ENCODE measurements around the gene AKAP6. TPM values are rescaled to one million over a fixed set of nuclear protein-coding genes. Genes with fewer than 3 reads are reported as not detected.
"Not testable (repeated sequence)": the region's sequence is repeated elsewhere in the genome, so short reads cannot be mapped to it uniquely, and the experiment has no call there.

AKAP6 gene
- total RNA-seq, 4 donors from 2014 or later = 2.0 to 11.0 (median 4.2) TPM

DNA sequence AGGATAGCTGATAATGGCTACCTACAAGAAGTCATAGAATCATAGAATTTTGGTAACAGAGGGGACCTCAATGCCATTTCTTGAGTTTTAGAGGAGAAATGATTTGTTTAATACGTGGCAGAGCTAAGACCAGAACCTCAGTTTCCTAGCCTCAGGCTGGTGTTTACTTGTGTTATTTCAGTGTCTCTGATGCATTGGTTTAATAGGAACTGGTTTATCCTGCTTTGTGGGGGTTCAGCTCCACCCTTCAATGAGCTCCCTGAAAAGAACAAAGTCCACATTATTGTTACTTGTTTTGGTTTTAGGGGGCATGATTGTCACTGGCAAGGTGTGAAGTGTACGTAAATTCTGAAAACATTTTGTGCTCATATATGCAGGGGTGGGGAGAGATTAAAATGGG is 55.4 kb downstream of the AKAP6 start:
- no peaks in the 10 kb centered on the region for H3K36me3 ChIP-seq
- no peaks in the 10 kb centered on the region for H3K27me3 ChIP-seq
- peaks cover 14% of the 10 kb centered on the region for H3K4me1 ChIP-seq
- TF ChIP-seq POLR2AphosphoS5 (IDR thresholded peaks at IDR 0.05) = no peak
- no peak for TF ChIP-seq CTCF (IDR thresholded peaks at IDR 0.05)
- TF ChIP-seq POLR2A (IDR thresholded peaks at IDR 0.05) = no peak
- TF ChIP-seq EP300 (IDR thresholded peaks at IDR 0.05) = no peak
- H3K9me3 ChIP-seq = no peaks in the 10 kb centered on the region
- no peak overlapping the region for H3K27ac ChIP-seq
- WGBS = 82% methylated on average over 2 of the region's 2 CpGs
- no peak overlapping the region for H3K4me3 ChIP-seq
- DNase-seq (ENCODE audit: low spot score in 2 of 2) = no peak

- not testable (repeated sequence) for H3K36me3 ChIP-seq; H3K4me3 ChIP-seq; DNase-seq (ENCODE audit: low spot score in 2 of 2); H3K27ac ChIP-seq; H3K27me3 ChIP-seq; H3K9me3 ChIP-seq
- peaks cover 14% of the 10 kb centered on the region for H3K4me1 ChIP-seq
- 90% methylated on average over 2 of the region's 2 CpGs for WGBS
These were observed 58.2 kb downstream of the AKAP6 start for GRCh38 chr14:32387295-32387694.

DNA sequence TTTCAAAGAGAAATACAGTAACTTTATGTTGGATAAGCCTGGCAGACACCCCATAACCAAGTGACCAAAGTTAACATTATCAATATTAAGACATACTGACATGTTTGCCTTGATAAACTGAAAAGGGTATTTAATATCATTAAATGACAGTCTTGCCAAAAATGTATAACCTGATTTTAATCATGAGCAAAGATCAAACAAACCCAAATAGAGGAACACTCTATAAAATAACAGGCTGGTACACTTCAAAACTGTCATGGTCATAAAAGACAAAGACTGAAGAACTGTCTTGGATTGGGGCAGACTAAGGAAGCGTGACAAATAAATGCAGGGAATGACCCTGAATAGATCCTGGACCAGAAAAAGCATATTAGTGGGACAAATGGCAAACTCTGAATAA is 64.0 kb downstream of the AKAP6 start:
- no peak for TF ChIP-seq EP300 (IDR thresholded peaks at IDR 0.05)
- TF ChIP-seq POLR2A (IDR thresholded peaks at IDR 0.05) = no peak
- no peak for TF ChIP-seq POLR2AphosphoS5 (IDR thresholded peaks at IDR 0.05)
- TF ChIP-seq CTCF (IDR thresholded peaks at IDR 0.05) = no peak
- 92% methylated on average over 1 of the region's 1 CpG for WGBS

DNA sequence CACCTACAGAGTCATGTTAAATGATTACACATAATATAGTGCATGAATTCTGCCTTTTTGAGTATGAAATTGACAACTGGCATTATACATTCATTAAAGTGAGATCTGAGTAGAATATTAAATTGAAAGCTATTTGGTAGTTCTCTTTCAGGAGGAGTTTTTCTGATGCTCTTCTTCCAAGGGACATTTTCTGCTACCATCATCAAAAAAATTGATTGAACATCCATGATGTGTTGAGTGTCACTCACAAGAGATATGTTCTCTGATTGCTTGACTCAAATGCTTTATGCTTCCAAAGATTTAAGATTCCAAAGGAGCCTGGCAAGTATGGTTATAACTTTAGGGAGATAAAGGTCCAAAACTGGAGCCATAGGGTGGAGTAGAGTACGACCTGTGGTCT is 64.9 kb downstream of the AKAP6 start:
- TF ChIP-seq POLR2AphosphoS5 (IDR thresholded peaks at IDR 0.05) (no peak), EP300 (IDR thresholded peaks at IDR 0.05) (no peak), CTCF (IDR thresholded peaks at IDR 0.05) (no peak), POLR2A (IDR thresholded peaks at IDR 0.05) (no peak)
- Histone ChIP-seq H3K27me3 (no peaks in the 10 kb centered on the region), H3K4me3 (no peak overlapping the region), H3K4me1 (peaks cover 12% of the 10 kb centered on the region), H3K9me3 (no peaks in the 10 kb centered on the region), H3K27ac (no peak overlapping the region), H3K36me3 (no peaks in the 10 kb centered on the region)
- DNase-seq (ENCODE audit: low spot score in 2 of 2) = no peak
- 85% methylated on average over 1 of the region's 1 CpG for WGBS

More for the DNA sequence above, 64.0 kb downstream of the AKAP6 start:
- Histone ChIP-seq H3K27ac (no peak overlapping the region), H3K4me1 (peaks cover 8% of the 10 kb centered on the region), H3K27me3 (no peaks in the 10 kb centered on the region), H3K36me3 (no peaks in the 10 kb centered on the region), H3K4me3 (no peak overlapping the region), H3K9me3 (no peaks in the 10 kb centered on the region)
- no peak for DNase-seq (ENCODE audit: low spot score in 2 of 2)

- Histone ChIP-seq H3K4me1 (peaks cover 12% of the 10 kb centered on the region), H3K27me3 (no peaks in the 10 kb centered on the region), H3K9me3 (no peaks in the 10 kb centered on the region), H3K27ac (no peak overlapping the region), H3K4me3 (no peak overlapping the region), H3K36me3 (no peaks in the 10 kb centered on the region)
- DNase-seq (ENCODE audit: low spot score in 2 of 2) = no peak
- no peak for TF ChIP-seq POLR2AphosphoS5 (IDR thresholded peaks at IDR 0.05)
- TF ChIP-seq POLR2A (IDR thresholded peaks at IDR 0.05) = no peak
- TF ChIP-seq CTCF (IDR thresholded peaks at IDR 0.05) = no peak
- TF ChIP-seq EP300 (IDR thresholded peaks at IDR 0.05) = no peak
These were observed 67.8 kb downstream of the AKAP6 start for GRCh38 chr14:32396885-32397284.

DNA sequence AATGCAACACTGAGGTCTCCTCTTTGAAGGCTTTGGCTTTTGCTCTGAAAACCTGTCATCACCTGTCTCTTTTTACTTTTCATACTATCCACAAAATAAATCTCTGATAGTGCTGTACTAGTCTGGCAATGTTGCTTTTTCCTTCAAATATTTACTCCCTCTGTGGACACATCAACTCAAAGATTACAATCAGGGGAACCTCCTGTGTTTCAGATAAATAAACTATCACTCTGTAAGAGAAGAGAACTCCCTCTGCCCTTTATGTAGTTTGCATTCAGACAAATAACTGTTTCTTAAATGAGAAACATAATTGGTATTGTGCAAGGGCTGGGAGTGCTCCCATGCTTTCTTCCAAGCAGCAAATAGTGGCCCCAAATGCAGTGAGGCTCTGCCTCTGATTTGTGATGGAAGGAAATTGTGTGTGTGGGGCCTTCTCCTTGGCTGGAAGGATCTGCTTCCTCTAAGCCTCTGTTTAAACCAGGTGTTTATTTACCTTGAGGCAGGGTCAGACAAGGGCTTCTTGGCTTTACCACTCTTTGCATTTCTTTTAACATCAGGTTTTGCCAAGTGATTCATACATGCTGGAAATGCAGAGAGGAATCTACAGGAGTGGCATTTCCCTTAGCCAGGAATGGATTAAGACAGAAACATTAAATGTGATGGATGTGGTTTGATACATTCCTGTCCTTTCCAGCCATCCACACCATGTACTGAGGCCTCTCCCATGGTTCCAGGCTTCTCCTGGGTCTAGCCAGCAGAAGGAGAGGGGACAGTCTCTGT is 69.0 kb downstream of the AKAP6 start:
- no peak for TF ChIP-seq CTCF (IDR thresholded peaks at IDR 0.05)
- TF ChIP-seq POLR2AphosphoS5 (IDR thresholded peaks at IDR 0.05) = no peak
- TF ChIP-seq EP300 (IDR thresholded peaks at IDR 0.05) = no peak
- no peak for TF ChIP-seq POLR2A (IDR thresholded peaks at IDR 0.05)
- Histone ChIP-seq H3K4me1 (peaks cover 12% of the 10 kb centered on the region), H3K9me3 (no peaks in the 10 kb centered on the region), H3K27ac (peak overlapping the region; percentile 12), H3K27me3 (no peaks in the 10 kb centered on the region), H3K4me3 (no peak overlapping the region), H3K36me3 (no peaks in the 10 kb centered on the region)
- no peak for DNase-seq (ENCODE audit: low spot score in 2 of 2)
